ENCODE results near the gene APOBEC4. TPM values are rescaled to one million over a fixed set of nuclear protein-coding genes. Genes with fewer than 3 reads are reported as not detected.

APOBEC4 gene
- total RNA-seq, 1 donor from 2014 or later = not detected

- no peak for DNase-seq (ENCODE audit: low read depth)
Observed at GRCh38 chr1:183675381-183675780, 22.3 kb upstream of the APOBEC4 start.

GRCh38 chr1:183674886-183675285 lies 21.8 kb upstream of the APOBEC4 start:
- no peak for DNase-seq (ENCODE audit: low read depth)

GRCh38 chr1:183674339-183674738 lies 21.2 kb upstream of the APOBEC4 start:
- no peak for DNase-seq (ENCODE audit: low read depth)

GRCh38 chr1:183673605-183674323 lies 20.6 kb upstream of the APOBEC4 start:
- DNase-seq (ENCODE audit: low read depth) = no peak

GRCh38 chr1:183670169-183670568 lies 17.1 kb upstream of the APOBEC4 start:
- no peak for DNase-seq (ENCODE audit: low read depth)

- no peak for DNase-seq (ENCODE audit: low read depth)
Observed at GRCh38 chr1:183656355-183656754, 3.2 kb upstream of the APOBEC4 start.

- DNase-seq (ENCODE audit: low read depth) = peak; percentile 71
Observed at GRCh38 chr1:183655562-183656075, 2.5 kb upstream of the APOBEC4 start.

- DNase-seq (ENCODE audit: low read depth) = no peak
Observed at GRCh38 chr1:183654706-183655105, 1.6 kb upstream of the APOBEC4 start.

GRCh38 chr1:183653876-183654451 lies 848 bp upstream of the APOBEC4 start:
- no peak for DNase-seq (ENCODE audit: low read depth)

- DNase-seq (ENCODE audit: low read depth) = no peak
Observed at GRCh38 chr1:183653462-183653794, 312 bp upstream of the APOBEC4 start.

- DNase-seq (ENCODE audit: low read depth) = no peak
Observed at GRCh38 chr1:183652107-183652506, 1.0 kb downstream of the APOBEC4 start.

GRCh38 chr1:183651612-183652011 lies 1.5 kb downstream of the APOBEC4 start:
- DNase-seq (ENCODE audit: low read depth) = no peak

GRCh38 chr1:183648042-183648441 lies 5.1 kb downstream of the APOBEC4 start:
- DNase-seq (ENCODE audit: low read depth) = no peak

- no peak for DNase-seq (ENCODE audit: low read depth)
Observed at GRCh38 chr1:183646776-183647175, 6.3 kb downstream of the APOBEC4 start.

GRCh38 chr1:183645531-183645930 lies 7.6 kb downstream of the APOBEC4 start:
- DNase-seq (ENCODE audit: low read depth) = no peak

- no peak for DNase-seq (ENCODE audit: low read depth)
Observed at GRCh38 chr1:183642166-183642565, 10.9 kb downstream of the APOBEC4 start.

- no peak for DNase-seq (ENCODE audit: low read depth)
Observed at GRCh38 chr1:183640193-183640592, 12.9 kb downstream of the APOBEC4 start.

- no peak for DNase-seq (ENCODE audit: low read depth)
Observed at GRCh38 chr1:183638649-183639387, 14.3 kb downstream of the APOBEC4 start.

GRCh38 chr1:183636783-183637182 lies 16.3 kb downstream of the APOBEC4 start:
- DNase-seq (ENCODE audit: low read depth) = no peak

- no peak for DNase-seq (ENCODE audit: low read depth)
Observed at GRCh38 chr1:183636334-183636682, 16.8 kb downstream of the APOBEC4 start.

- DNase-seq (ENCODE audit: low read depth) = peak; percentile 90
Observed at GRCh38 chr1:183635606-183636333, 17.3 kb downstream of the APOBEC4 start, which contains the start of gene ARPC5. Gene ARPC5, minus strand, starts transcription at chr1:183635783. Its CDS starts 124 bp downstream, at chr1:183635659.

- no peak for DNase-seq (ENCODE audit: low read depth)
Observed at GRCh38 chr1:183635099-183635605, 18.0 kb downstream of the APOBEC4 start.

Data from renal cortical epithelial cell (primary cell).